Large intestine (tissue), 3 donors: ENCODE measurements around the gene MYO16. TPM values are rescaled to one million over a fixed set of nuclear protein-coding genes. Genes with fewer than 3 reads are reported as not detected.

ENCODE experiments used
- DNase-seq, 2 donors: peaks; one replicate each; pipeline versions ENCODE4 v3.0.0 to v3.0.0-alpha.2; 2013
- H3K27ac ChIP-seq: one replicate; pipeline ENCODE4 v1.5.1; 2013; ENCODE audit warnings: low read length
- H3K27me3 ChIP-seq: 2 replicates; pipeline ENCODE4 v1.6.1; 2013; ENCODE audit warnings: low read length; ENCODE audit not compliant: control insufficient read depth, insufficient read depth
- H3K36me3 ChIP-seq: 2 replicates; pipeline ENCODE4 v1.6.1; 2013; ENCODE audit warnings: low read length; ENCODE audit not compliant: control insufficient read depth, insufficient read depth
- H3K4me1 ChIP-seq: one replicate; pipeline ENCODE4 v1.6.1; 2013; ENCODE audit warnings: low read length; ENCODE audit not compliant: control insufficient read depth, insufficient read depth
- H3K4me3 ChIP-seq: one replicate; pipeline ENCODE4 v1.5.1; 2013; ENCODE audit warnings: low read length
- H3K9me3 ChIP-seq: one replicate; pipeline ENCODE4 v1.6.1; 2013; ENCODE audit warnings: mild to moderate bottlenecking, low read depth, low read length, moderate library complexity; ENCODE audit not compliant: control insufficient read depth
- WGBS: methylation state at CpG from one replicate; pipeline ENCODE4 v1.1.5; 2013; ENCODE audit warnings: low lambda C conversion rate; ENCODE audit not compliant: insufficient coverage; 5-methylcytosine and 5-hydroxymethylcytosine counted together
- polyA plus RNA-seq: library from polyadenylated mRNA; unstranded; fragments of 120-200 nt; gene quantifications from one replicate; pipeline ENCODE4 v1.2.1, GENCODE V29; 2013

MYO16 gene
- polyA plus RNA-seq, 1 donor = 0.27 TPM

- Histone ChIP-seq H3K27me3 (no peaks in the 10 kb centered on the region), H3K36me3 (no peaks in the 10 kb centered on the region), H3K9me3 (no peaks in the 10 kb centered on the region), H3K4me1 (no peaks in the 10 kb centered on the region), H3K4me3 (no peak overlapping the region), H3K27ac (no peak overlapping the region)
- no peak for DNase-seq
- whole genome bisulfite sequencing = 100% methylated on average over 1 of the region's 1 CpG
Observed at GRCh38 chr13:108618233-108618632, 11.2 kb upstream of the MYO16 start.

- H3K4me1 ChIP-seq = no peaks in the 10 kb centered on the region
Observed at GRCh38 chr13:108621462-108621861, 7.9 kb upstream of the MYO16 start.

GRCh38 chr13:108624108-108624507 is 5.3 kb upstream of the MYO16 start:
- Histone ChIP-seq H3K9me3 (no peaks in the 10 kb centered on the region), H3K4me3 (no peak overlapping the region), H3K4me1 (no peaks in the 10 kb centered on the region), H3K27me3 (no peaks in the 10 kb centered on the region), H3K27ac (no peak overlapping the region), H3K36me3 (no peaks in the 10 kb centered on the region)
- DNase-seq = no peak
- WGBS = no CpG with 5 or more reads among the region's 3 CpGs

More at GRCh38 chr13:108621462-108621861, 7.9 kb upstream of the MYO16 start:
- Histone ChIP-seq H3K27ac (no peak overlapping the region), H3K9me3 (no peaks in the 10 kb centered on the region), H3K4me3 (no peak overlapping the region), H3K27me3 (no peaks in the 10 kb centered on the region), H3K36me3 (no peaks in the 10 kb centered on the region)
- no peak for DNase-seq
- WGBS = 100% methylated on average over 4 of the region's 7 CpGs

- Histone ChIP-seq H3K4me1 (no peaks in the 10 kb centered on the region), H3K9me3 (no peaks in the 10 kb centered on the region), H3K27me3 (no peaks in the 10 kb centered on the region), H3K4me3 (no peak overlapping the region), H3K36me3 (no peaks in the 10 kb centered on the region), H3K27ac (no peak overlapping the region)
- WGBS = 100% methylated on average over 1 of the region's 4 CpGs
- no peak for DNase-seq
Observed at GRCh38 chr13:108624979-108625378, 4.4 kb upstream of the MYO16 start.

GRCh38 chr13:108629988-108630387 is 577 bp downstream of the MYO16 start:
- H3K27ac ChIP-seq = no peak overlapping the region
- no peaks in the 10 kb centered on the region for H3K36me3 ChIP-seq
- H3K4me1 ChIP-seq = no peaks in the 10 kb centered on the region
- H3K27me3 ChIP-seq = no peaks in the 10 kb centered on the region
- no peak overlapping the region for H3K4me3 ChIP-seq
- H3K9me3 ChIP-seq = no peaks in the 10 kb centered on the region
- DNase-seq = no peak
- no CpG with 5 or more reads among the region's 1 CpG for WGBS

GRCh38 chr13:108632649-108633167 is 3.3 kb downstream of the MYO16 start:
- H3K27ac ChIP-seq = no peak overlapping the region
- no peaks in the 10 kb centered on the region for H3K4me1 ChIP-seq
- DNase-seq = no peak
- H3K9me3 ChIP-seq = no peaks in the 10 kb centered on the region
- WGBS = 100% methylated on average over 1 of the region's 5 CpGs
- H3K36me3 ChIP-seq = no peaks in the 10 kb centered on the region
- no peaks in the 10 kb centered on the region for H3K27me3 ChIP-seq
- H3K4me3 ChIP-seq = no peak overlapping the region

- Histone ChIP-seq H3K36me3 (no peaks in the 10 kb centered on the region), H3K4me3 (no peak overlapping the region), H3K27ac (no peak overlapping the region), H3K4me1 (no peaks in the 10 kb centered on the region), H3K27me3 (no peaks in the 10 kb centered on the region), H3K9me3 (no peaks in the 10 kb centered on the region)
- WGBS = 91% methylated on average over 3 of the region's 4 CpGs
- DNase-seq = no peak
Observed at GRCh38 chr13:108638901-108639300, 9.5 kb downstream of the MYO16 start.

- DNase-seq = no peak
- H3K4me3 ChIP-seq = no peak overlapping the region
- no peak overlapping the region for H3K27ac ChIP-seq
- no peaks in the 10 kb centered on the region for H3K4me1 ChIP-seq
- H3K27me3 ChIP-seq = no peaks in the 10 kb centered on the region
- H3K9me3 ChIP-seq = no peaks in the 10 kb centered on the region
- no CpG with 5 or more reads among the region's 4 CpGs for WGBS
- no peaks in the 10 kb centered on the region for H3K36me3 ChIP-seq
Observed at GRCh38 chr13:108643646-108644353, 14.4 kb downstream of the MYO16 start.

GRCh38 chr13:108645376-108645775 is 16.0 kb downstream of the MYO16 start:
- Histone ChIP-seq H3K4me1 (no peaks in the 10 kb centered on the region), H3K9me3 (no peaks in the 10 kb centered on the region), H3K27me3 (no peaks in the 10 kb centered on the region), H3K36me3 (no peaks in the 10 kb centered on the region), H3K4me3 (no peak overlapping the region), H3K27ac (no peak overlapping the region)
- WGBS = no CpG with 5 or more reads among the region's 5 CpGs
- DNase-seq = no peak

GRCh38 chr13:108650271-108650670 is 20.9 kb downstream of the MYO16 start:
- no peaks in the 10 kb centered on the region for H3K9me3 ChIP-seq
- no peak overlapping the region for H3K27ac ChIP-seq
- no peak overlapping the region for H3K4me3 ChIP-seq
- no peaks in the 10 kb centered on the region for H3K4me1 ChIP-seq
- no peaks in the 10 kb centered on the region for H3K27me3 ChIP-seq
- no peaks in the 10 kb centered on the region for H3K36me3 ChIP-seq
- no peak for DNase-seq
- 89% methylated on average over 3 of the region's 3 CpGs for WGBS

- no peak overlapping the region for H3K27ac ChIP-seq
- WGBS = no CpG with 5 or more reads among the region's 4 CpGs
- DNase-seq = no peak
Observed at GRCh38 chr13:108656742-108657141, 27.3 kb downstream of the MYO16 start.

More at GRCh38 chr13:108656742-108657141, 27.3 kb downstream of the MYO16 start:
- Histone ChIP-seq H3K9me3 (no peaks in the 10 kb centered on the region), H3K27me3 (no peaks in the 10 kb centered on the region), H3K4me3 (no peak overlapping the region), H3K36me3 (no peaks in the 10 kb centered on the region), H3K4me1 (no peaks in the 10 kb centered on the region)
